Mesothelial cell of epicardium (in vitro differentiated cells): ENCODE measurements around the gene FAM118A. TPM values are rescaled to one million over a fixed set of nuclear protein-coding genes. Genes with fewer than 3 reads are reported as not detected.
A peak's percentile ranks its signal among the peaks of the same experiment; 100 is the strongest.

Source experiments
- DNase-seq, 2 experiments: peaks; one replicate each; pipeline ENCODE4 v3.0.0; 2021; ENCODE audit warnings: low spot score in 2 of 2; ENCODE audit not compliant: unreplicated experiment in 2 of 2
- H3K27ac Mint-ChIP-seq: 2 replicates; pipeline ENCODE4 v1.8.0; 2021; ENCODE audit warnings: mixed read lengths
- H3K27me3 Mint-ChIP-seq: 2 replicates; pipeline ENCODE4 v1.8.0; 2021; ENCODE audit warnings: low read depth, mixed read lengths
- H3K36me3 Mint-ChIP-seq: 2 replicates; pipeline ENCODE4 v1.8.0; 2021; ENCODE audit warnings: mixed read lengths
- H3K4me1 Mint-ChIP-seq: 2 replicates; pipeline ENCODE4 v1.8.0; 2021; ENCODE audit warnings: mixed read lengths
- H3K4me3 Mint-ChIP-seq: 2 replicates; pipeline ENCODE4 v1.8.0; 2021; ENCODE audit warnings: mild to moderate bottlenecking, moderate library complexity, mixed read lengths
- H3K9me3 Mint-ChIP-seq: 2 replicates; pipeline ENCODE4 v1.8.0; 2021; ENCODE audit warnings: mixed read lengths
- total RNA-seq: library from RNA; stranded (reverse); gene quantifications from 3 replicates; pipeline ENCODE4 v1.2.1, GENCODE V29; 2021
- TF ChIP-seq, protein P1 (sequence below): fragments of 200-600 bp; sonication (generic); IDR thresholded peaks from one replicate; pipeline ENCODE4 v1.5.0; 2021; ENCODE audit warnings: antibody characterized with exemption; ENCODE audit not compliant: unreplicated experiment

FAM118A gene
- total RNA-seq, 1 donor from 2014 or later = 235 TPM

DNA sequence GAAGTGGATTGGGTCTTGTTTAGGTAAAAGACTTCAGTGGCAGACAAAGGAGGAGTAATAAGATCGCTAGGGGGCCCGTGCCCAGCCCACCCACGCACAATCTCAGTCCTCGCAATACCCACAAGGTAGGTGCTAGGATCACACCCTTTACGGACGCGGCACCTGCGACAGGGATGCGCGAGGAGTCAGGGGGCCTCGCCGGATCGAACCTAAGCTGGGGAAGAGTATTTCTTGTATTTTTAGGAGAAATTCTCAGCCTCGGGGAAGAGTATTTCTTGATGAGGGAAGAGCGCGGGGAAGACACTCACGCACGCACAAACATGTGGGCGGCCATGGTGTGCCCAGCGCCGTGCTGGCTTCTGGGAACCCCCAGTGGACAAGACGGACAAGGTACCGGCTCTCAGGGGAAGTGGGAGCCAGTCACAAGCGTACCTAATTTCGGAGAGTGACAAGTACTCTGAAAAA lies 745 bp upstream of the FAM118A start:
- Mint-ChIP-seq H3K4me1 (peaks cover 25% of the 10 kb centered on the region), H3K4me3 (peak overlapping the region; percentile 74), H3K9me3 (no peaks in the 10 kb centered on the region), H3K27ac (peak overlapping the region; percentile 95), H3K36me3 (no peaks in the 10 kb centered on the region), H3K27me3 (no peaks in the 10 kb centered on the region)
- DNase-seq = no peak
- TF ChIP-seq, protein P1, sequence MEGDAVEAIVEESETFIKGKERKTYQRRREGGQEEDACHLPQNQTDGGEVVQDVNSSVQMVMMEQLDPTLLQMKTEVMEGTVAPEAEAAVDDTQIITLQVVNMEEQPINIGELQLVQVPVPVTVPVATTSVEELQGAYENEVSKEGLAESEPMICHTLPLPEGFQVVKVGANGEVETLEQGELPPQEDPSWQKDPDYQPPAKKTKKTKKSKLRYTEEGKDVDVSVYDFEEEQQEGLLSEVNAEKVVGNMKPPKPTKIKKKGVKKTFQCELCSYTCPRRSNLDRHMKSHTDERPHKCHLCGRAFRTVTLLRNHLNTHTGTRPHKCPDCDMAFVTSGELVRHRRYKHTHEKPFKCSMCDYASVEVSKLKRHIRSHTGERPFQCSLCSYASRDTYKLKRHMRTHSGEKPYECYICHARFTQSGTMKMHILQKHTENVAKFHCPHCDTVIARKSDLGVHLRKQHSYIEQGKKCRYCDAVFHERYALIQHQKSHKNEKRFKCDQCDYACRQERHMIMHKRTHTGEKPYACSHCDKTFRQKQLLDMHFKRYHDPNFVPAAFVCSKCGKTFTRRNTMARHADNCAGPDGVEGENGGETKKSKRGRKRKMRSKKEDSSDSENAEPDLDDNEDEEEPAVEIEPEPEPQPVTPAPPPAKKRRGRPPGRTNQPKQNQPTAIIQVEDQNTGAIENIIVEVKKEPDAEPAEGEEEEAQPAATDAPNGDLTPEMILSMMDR = no peak

DNA sequence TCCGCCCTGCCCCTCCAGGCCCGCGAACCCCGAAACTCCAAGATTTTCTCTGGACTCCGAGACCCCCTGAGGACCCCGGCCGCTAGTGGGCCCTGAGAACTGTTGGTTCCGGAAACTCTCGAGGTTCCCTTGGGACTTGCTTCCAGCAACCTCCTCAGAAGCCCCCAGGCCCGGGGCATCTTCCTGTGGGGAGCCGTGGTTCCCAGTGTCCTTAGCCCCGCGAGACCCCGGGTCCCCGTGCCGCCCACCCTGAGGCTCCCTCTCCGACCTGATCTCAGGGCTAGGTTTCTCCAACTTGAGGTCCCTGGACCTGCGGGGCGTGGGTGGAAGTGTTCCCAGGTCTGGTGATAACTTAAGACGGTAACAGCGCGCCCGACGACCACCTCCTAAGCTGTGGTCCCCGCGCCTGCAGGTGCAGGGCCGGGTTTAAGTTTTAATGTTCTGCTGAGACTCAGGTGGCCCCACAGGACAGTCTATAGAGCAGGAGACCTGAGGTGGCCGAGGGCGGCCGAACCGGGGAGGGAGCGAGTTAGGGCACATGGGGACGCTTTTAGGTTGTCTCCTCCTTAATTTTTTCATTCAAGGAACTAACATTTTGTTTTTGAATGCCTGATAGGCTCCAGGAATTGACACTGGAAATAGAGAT lies 720 bp downstream of the FAM118A start:
- H3K36me3 Mint-ChIP-seq = no peaks in the 10 kb centered on the region
- DNase-seq = peak in 1 of 2 experiments; percentile 50
- peaks cover 32% of the 10 kb centered on the region for H3K4me1 Mint-ChIP-seq

DNA sequence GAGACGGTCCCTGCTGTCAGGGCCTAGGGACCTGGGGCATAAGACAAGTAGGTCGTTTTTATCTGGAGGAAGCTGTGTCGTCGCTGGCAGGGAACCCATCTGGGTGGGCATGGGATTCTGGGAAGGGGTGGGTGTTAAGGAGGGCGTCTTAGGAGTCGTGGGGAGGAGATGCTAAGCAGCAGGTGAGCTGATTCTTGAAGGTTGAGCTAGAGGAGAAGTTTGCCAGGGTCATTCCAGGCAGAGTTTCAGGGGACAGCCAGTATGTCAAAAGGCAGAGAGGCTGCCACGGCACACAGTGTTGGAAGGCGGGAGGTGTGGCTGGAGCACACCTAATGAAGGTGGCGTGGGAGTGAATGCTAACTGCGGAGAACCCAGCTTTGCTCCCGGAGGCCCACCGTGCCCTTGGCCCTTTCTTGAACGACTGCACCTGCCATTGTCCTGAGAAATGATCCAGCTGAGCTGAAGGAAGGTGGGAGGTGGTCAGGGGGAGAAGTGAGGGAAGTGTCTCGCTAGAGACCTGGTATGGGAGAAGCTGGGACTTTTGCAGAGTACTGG lies 1.3 kb downstream of the FAM118A start:
- TF ChIP-seq, protein P1 = no peak
- Mint-ChIP-seq H3K36me3 (no peaks in the 10 kb centered on the region), H3K4me1 (peaks cover 32% of the 10 kb centered on the region), H3K4me3 (peak overlapping the region; percentile 83), H3K27ac (peak overlapping the region; percentile 76), H3K9me3 (no peaks in the 10 kb centered on the region), H3K27me3 (no peaks in the 10 kb centered on the region)
- no peak for DNase-seq

More for the DNA sequence above, 720 bp downstream of the FAM118A start:
- peak overlapping the region; percentile 83 for H3K4me3 Mint-ChIP-seq
- TF ChIP-seq, protein P1 = no peak
- H3K27me3 Mint-ChIP-seq = no peaks in the 10 kb centered on the region
- H3K27ac Mint-ChIP-seq = peak overlapping the region; percentile 76
- H3K9me3 Mint-ChIP-seq = no peaks in the 10 kb centered on the region

DNA sequence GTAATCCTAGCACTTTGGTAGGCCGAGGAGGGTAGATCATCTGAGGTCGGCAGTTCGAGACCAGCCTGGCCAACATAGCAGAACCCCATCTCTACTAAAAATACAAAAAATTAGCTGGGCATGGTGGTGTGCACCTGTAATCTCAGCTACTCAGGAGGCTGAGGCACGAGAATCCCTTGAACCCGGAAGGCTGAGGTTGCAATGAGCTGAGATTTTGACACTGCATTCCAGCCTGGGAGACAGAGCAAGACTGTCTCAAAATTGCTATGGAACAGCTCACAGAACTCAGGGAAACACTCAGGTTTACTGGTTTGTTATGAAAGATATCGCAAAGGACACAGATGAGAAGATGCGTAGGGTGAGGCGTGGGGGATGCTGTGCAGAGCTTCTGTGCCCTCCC lies 2.7 kb downstream of the FAM118A start:
- Mint-ChIP-seq H3K9me3 (no peaks in the 10 kb centered on the region), H3K4me3 (peak overlapping the region; percentile 83), H3K27me3 (no peaks in the 10 kb centered on the region), H3K4me1 (peaks cover 32% of the 10 kb centered on the region), H3K36me3 (no peaks in the 10 kb centered on the region), H3K27ac (no peak overlapping the region)
- TF ChIP-seq, protein P1 = no peak
- no peak for DNase-seq

DNA sequence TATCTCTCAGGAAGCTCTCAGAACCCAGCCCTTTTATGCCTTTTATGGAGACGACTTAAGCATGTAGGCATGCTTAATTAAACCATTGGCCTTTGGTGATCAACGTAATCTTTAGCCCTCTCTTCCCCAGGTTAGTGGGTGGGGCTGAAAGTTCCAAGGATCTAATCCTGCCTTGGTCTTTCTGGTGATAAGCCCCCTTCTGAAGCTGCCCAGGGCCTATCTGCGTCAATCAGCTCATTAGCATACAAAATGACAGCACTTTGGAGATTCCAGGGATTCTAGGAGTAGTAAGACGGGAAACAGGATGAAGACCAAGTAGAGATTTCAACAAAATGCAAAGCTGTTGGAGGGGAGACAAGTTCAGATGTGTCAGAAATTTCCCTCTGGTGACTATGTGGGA lies 3.1 kb downstream of the FAM118A start:
- no peak overlapping the region for H3K27ac Mint-ChIP-seq
- no peaks in the 10 kb centered on the region for H3K36me3 Mint-ChIP-seq
- H3K9me3 Mint-ChIP-seq = no peaks in the 10 kb centered on the region
- no peak overlapping the region for H3K4me3 Mint-ChIP-seq
- H3K4me1 Mint-ChIP-seq = peaks cover 33% of the 10 kb centered on the region
- TF ChIP-seq, protein P1 = no peak
- no peak for DNase-seq
- H3K27me3 Mint-ChIP-seq = no peaks in the 10 kb centered on the region
